CD4-positive, alpha-beta memory T cell (primary cell): ENCODE data around the gene PI4KA. TPM values are rescaled to one million over a fixed set of nuclear protein-coding genes. Genes with fewer than 3 reads are reported as not detected.
A peak's percentile ranks its signal among the peaks of the same experiment; 100 is the strongest.

Source experiments
- CTCF ChIA-PET: fragments of 350-600 bp; sonication (Branson Sonifier 250); formaldehyde crosslinking; loops from one replicate; lab custom pipeline; 2021; ENCODE audit warnings: inconsistent platforms; ENCODE audit not compliant: partially characterized antibody; lab: Charles Lee
- POLR2A ChIA-PET: fragments of 350-600 bp; sonication (Branson Sonifier 250); formaldehyde crosslinking; loops from one replicate; lab custom pipeline; 2021; ENCODE audit not compliant: partially characterized antibody; lab: Charles Lee
- DNase-seq, 5 donors: peaks; one replicate each; pipeline versions ENCODE4 v3.0.0 to v3.0.0-alpha.2; 2020 to 2022; ENCODE audit warnings: mixed read lengths in 1 of 5
- H3K27ac ChIP-seq: one replicate; pipeline ENCODE4 v1.7.0; 2013; ENCODE audit warnings: low read depth, low read length
- H3K27me3 ChIP-seq: 2 replicates; pipeline ENCODE4 v1.7.0; 2013; ENCODE audit warnings: mild to moderate bottlenecking, low read length, moderate library complexity; ENCODE audit not compliant: insufficient read depth
- H3K36me3 ChIP-seq: 2 replicates; pipeline ENCODE4 v1.7.0; 2013; ENCODE audit warnings: mild to moderate bottlenecking, low read length, moderate library complexity; ENCODE audit not compliant: insufficient read depth
- H3K4me1 ChIP-seq: 2 replicates; pipeline ENCODE4 v1.7.0; 2013; ENCODE audit warnings: mild to moderate bottlenecking, low read length, moderate library complexity; ENCODE audit not compliant: insufficient read depth
- H3K4me3 ChIP-seq, 2 donors: one replicate each; pipeline ENCODE4 v1.7.0; 2013; ENCODE audit warnings: low read length in 2 of 2, mild to moderate bottlenecking in 1 of 2
- H3K9me3 ChIP-seq, 2 donors: one replicate each; pipeline ENCODE4 v1.7.0; 2013; ENCODE audit warnings: low read length in 2 of 2, control low read depth in 1 of 2; ENCODE audit not compliant: control insufficient read depth in 1 of 2
- H3K27ac Mint-ChIP-seq, 7 donors: one replicate each; pipeline ENCODE4 v1.8.0; 2020 to 2021; ENCODE audit warnings: mixed read lengths in 7 of 7, mild to moderate bottlenecking in 6 of 7, inconsistent platforms in 3 of 7, moderate library complexity in 3 of 7
- H3K27me3 Mint-ChIP-seq, 2 donors: one replicate each; pipeline ENCODE4 v1.8.0; 2020 to 2021; ENCODE audit warnings: mixed read lengths in 2 of 2
- H3K36me3 Mint-ChIP-seq, 2 donors: one replicate each; pipeline ENCODE4 v1.8.0; 2020 to 2021; ENCODE audit warnings: mixed read lengths in 2 of 2, inconsistent platforms in 1 of 2, mild to moderate bottlenecking in 1 of 2
- H3K4me1 Mint-ChIP-seq, 4 donors: one replicate each; pipeline ENCODE4 v1.8.0; 2020 to 2021; ENCODE audit warnings: mixed read lengths in 4 of 4, mild to moderate bottlenecking in 1 of 4
- H3K4me3 Mint-ChIP-seq, 8 donors: one replicate each; pipeline ENCODE4 v1.8.0; 2020 to 2021; ENCODE audit warnings: mixed read lengths in 8 of 8, mild to moderate bottlenecking in 7 of 8, moderate library complexity in 6 of 8, inconsistent platforms in 3 of 8
- H3K9me3 Mint-ChIP-seq, 8 donors: one replicate each; pipeline ENCODE4 v1.8.0; 2020 to 2021; ENCODE audit warnings: mixed read lengths in 8 of 8, mild to moderate bottlenecking in 5 of 8, inconsistent platforms in 3 of 8, moderate library complexity in 1 of 8
- intact Hi-C: fragments of 100-400 bp; cut with micrococcal nuclease; formaldehyde crosslinking; loops from one replicate; pipeline ENCODE4 v1.15.1; 2023
- polyA plus RNA-seq, 2 donors: library from polyadenylated mRNA; unstranded; fragments of 300-500 nt; fragmentation: Illumina TruSeq; gene quantifications; one replicate each; pipeline ENCODE4 v1.2.3, GENCODE V29; 2021
- total RNA-seq, 2 experiments: library from RNA; stranded (reverse); gene quantifications; one replicate each; pipeline ENCODE4 v1.2.3, GENCODE V29; 2021

The PI4KA gene
- total and polyA plus RNA-seq, 4 experiments from 2014 or later, result 31.5 to 145 (median 110) TPM

DNA sequence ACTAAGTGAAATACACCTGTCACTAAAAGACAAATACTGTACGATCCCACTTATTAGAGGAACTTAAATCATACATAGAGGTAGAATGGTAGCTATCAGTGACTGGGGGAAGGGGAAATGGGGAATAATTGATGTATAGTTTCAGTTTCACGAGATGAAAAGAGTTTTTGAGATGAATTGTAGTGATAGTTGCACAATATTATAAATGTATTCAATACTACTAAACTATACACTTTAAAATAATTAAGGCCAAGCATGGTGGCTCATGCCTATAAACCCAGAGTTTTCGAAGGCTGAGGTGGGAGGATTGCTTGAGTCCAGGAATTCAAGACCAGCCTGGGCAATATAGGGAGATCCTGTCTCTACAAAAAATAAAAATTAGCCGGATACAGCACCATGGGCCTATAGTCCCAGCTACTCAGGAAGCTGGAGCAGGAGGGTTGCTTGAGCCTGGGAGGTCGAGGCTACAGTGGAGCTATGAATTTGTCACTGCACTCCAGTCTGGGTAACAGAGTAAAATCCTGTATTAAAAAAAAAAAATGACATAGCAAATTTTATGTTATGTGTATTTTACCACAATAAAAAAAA is 44.3 kb downstream of the PI4KA start:
- peaks cover 44% of the 10 kb centered on the region for H3K36me3 ChIP-seq
- Mint-ChIP-seq H3K9me3 (no peaks in the 10 kb centered on the region), H3K27me3 (no peaks in the 10 kb centered on the region), H3K4me3 (peak overlapping the region in 1 of 8 donors; percentile 52), H3K36me3 (peaks cover 59 to 78% of the 10 kb centered on the region in 2 donors), H3K27ac (peak overlapping the region in 1 of 7 donors; percentile 36), H3K4me1 (peaks cover 0 to 2% (median 0%) of the 10 kb centered on the region in 4 donors)
- no peak for DNase-seq
- no peaks in the 10 kb centered on the region for H3K4me1 ChIP-seq
- no peak overlapping the region for H3K4me3 ChIP-seq
- no peaks in the 10 kb centered on the region for H3K27me3 ChIP-seq
- H3K9me3 ChIP-seq, result no peaks in the 10 kb centered on the region
- intact Hi-C loops, result no loop called here
- ChIA-PET CTCF (no interaction called here), POLR2A (no interaction called here)
- no peak overlapping the region for H3K27ac ChIP-seq

DNA sequence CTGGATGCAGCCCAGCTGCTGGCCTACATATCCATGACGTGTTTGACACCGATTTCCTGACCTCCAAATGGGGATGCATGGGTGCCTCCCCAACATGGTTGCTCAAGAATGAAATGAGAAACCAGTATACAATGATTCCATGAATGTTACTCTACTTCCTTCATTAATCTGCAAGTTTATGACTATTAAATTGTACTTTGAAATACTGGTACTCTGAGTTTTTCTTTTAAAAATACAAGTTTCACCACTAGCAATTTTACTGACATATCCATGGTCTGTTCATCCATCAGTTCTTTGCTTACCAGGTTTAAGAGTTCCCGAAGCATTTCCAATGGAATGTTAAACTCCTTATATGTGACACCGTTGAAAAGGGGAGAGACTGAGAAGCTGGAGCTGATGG is 45.6 kb downstream of the PI4KA start:
- Histone ChIP-seq H3K36me3 (peaks cover 38% of the 10 kb centered on the region), H3K27me3 (no peaks in the 10 kb centered on the region), H3K27ac (no peak overlapping the region), H3K4me1 (no peaks in the 10 kb centered on the region), H3K9me3 (no peaks in the 10 kb centered on the region), H3K4me3 (no peak overlapping the region)
- Mint-ChIP-seq H3K4me3 (no peak overlapping the region), H3K9me3 (no peaks in the 10 kb centered on the region), H3K27ac (no peak overlapping the region), H3K36me3 (peaks cover 53 to 75% of the 10 kb centered on the region in 2 donors), H3K27me3 (no peaks in the 10 kb centered on the region), H3K4me1 (peaks cover 0 to 2% (median 0%) of the 10 kb centered on the region in 4 donors)
- ChIA-PET CTCF (no interaction called here), POLR2A (no interaction called here)
- intact Hi-C loops, result no loop called here
- DNase-seq, result no peak

DNA sequence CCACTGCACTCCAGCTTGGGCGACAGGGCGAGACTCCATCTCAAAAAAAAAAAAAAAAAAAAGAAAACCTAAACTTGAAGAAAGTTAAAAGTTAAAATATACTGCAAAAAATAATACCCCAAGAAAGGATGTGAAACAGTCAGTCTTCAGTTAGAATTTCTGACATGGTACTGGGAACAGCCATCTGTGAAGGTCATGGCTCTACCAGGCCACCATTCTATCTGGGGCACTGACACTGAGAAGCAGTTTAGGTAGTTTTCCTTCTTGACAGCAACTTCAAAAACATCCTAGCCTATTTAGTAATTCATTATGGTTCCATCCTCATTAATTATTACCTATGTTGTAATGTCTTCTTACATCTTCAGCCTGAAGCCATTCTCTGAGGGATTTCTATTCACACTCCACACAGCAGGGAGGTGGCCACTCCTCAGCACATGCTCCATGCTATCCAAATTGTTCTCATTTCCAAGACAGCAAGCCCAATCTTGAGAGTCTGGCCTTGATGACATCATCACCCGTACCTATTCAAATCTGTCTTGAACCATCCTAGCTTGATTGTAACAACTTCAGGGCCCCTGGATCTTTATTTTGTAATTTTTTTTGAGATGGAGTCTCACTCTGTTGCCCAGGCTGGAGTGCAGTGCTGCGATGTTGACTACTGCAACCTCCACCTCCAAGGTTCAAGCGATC is 46.5 kb downstream of the PI4KA start:
- Mint-ChIP-seq H3K4me3 (no peak overlapping the region), H3K9me3 (no peaks in the 10 kb centered on the region), H3K4me1 (peaks cover 0 to 2% (median 0%) of the 10 kb centered on the region in 4 donors), H3K36me3 (peaks cover 59 to 75% of the 10 kb centered on the region in 2 donors), H3K27me3 (no peaks in the 10 kb centered on the region), H3K27ac (no peak overlapping the region)
- Histone ChIP-seq H3K27ac (no peak overlapping the region), H3K27me3 (no peaks in the 10 kb centered on the region), H3K36me3 (peaks cover 40% of the 10 kb centered on the region), H3K4me1 (no peaks in the 10 kb centered on the region), H3K4me3 (no peak overlapping the region), H3K9me3 (no peaks in the 10 kb centered on the region)
- DNase-seq, result no peak
- ChIA-PET CTCF (no interaction called here), POLR2A (no interaction called here)
- intact Hi-C loops, result no loop called here

DNA sequence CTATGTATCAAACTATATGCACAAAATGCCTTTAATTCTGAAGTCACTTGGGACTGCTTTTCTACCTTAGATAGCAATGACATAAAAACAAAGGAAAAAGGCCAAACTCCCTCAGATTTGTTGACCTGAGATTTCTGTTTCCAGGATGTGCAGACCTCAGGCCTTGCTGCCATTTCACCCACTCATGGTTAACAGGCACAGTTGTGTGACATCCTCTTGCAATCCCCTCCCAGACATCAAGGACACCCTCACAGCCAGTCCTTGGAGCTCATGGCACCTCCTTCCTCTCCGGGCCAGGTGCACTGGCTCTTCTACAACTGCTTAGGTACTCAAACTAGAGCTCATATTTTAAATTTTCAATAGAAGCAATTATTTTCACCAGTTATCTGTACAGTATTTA is 47.4 kb downstream of the PI4KA start:
- Histone ChIP-seq H3K36me3 (peaks cover 39% of the 10 kb centered on the region), H3K27ac (no peak overlapping the region), H3K4me3 (no peak overlapping the region), H3K9me3 (no peaks in the 10 kb centered on the region), H3K4me1 (peaks cover under 1% of the 10 kb centered on the region), H3K27me3 (no peaks in the 10 kb centered on the region)
- Mint-ChIP-seq H3K27ac (peak overlapping the region in 2 of 7 donors; percentile 4 to 63), H3K4me3 (no peak overlapping the region), H3K9me3 (no peaks in the 10 kb centered on the region), H3K36me3 (peaks cover 53 to 72% of the 10 kb centered on the region in 2 donors), H3K4me1 (peaks cover 0 to 2% (median 0%) of the 10 kb centered on the region in 4 donors), H3K27me3 (no peaks in the 10 kb centered on the region)
- CTCF ChIA-PET, result no interaction called here
- intact Hi-C loops, result no loop called here
- no peak for DNase-seq
- POLR2A ChIA-PET, result no interaction called here

DNA sequence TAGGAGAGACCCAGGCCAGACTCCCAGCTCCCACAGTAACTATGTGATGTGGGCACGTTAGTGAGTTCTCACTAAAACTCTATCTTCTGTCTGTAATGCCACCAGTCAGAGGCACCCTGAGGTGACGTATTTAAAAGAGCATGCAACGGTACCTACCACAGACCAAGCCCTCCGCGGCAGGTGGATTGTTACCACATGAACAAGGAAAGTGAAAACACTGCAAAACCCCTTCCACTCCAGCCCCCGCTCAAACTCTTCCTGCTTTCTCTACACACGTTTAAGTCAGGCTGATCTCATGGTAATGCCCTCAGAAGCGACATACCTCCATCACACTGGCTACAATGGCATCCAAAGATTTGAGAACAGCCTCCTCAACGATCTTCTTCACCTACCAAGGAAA is 48.0 kb downstream of the PI4KA start:
- DNase-seq, result no peak
- H3K4me1 ChIP-seq, result peaks cover 4% of the 10 kb centered on the region
- H3K27me3 ChIP-seq, result no peaks in the 10 kb centered on the region
- POLR2A ChIA-PET, result no interaction called here
- no peak overlapping the region for H3K27ac ChIP-seq
- intact Hi-C loops, result no loop called here
- H3K27ac Mint-ChIP-seq, result peak overlapping the region in 3 of 7 donors; percentile 4 to 71 (median 43)
- H3K4me3 Mint-ChIP-seq, result no peak overlapping the region
- no peak overlapping the region for H3K4me3 ChIP-seq
- peaks cover 56 to 74% of the 10 kb centered on the region in 2 donors for H3K36me3 Mint-ChIP-seq
- peaks cover 42% of the 10 kb centered on the region for H3K36me3 ChIP-seq
- no peaks in the 10 kb centered on the region for H3K9me3 ChIP-seq
- CTCF ChIA-PET, result interaction anchor here (1.9 kb wide), 1 partner anchor 27 kb away, joined by 10 read pairs; no protein-coding TSS in a partner anchor
- no peaks in the 10 kb centered on the region for H3K27me3 Mint-ChIP-seq
- no peaks in the 10 kb centered on the region for H3K9me3 Mint-ChIP-seq
- peaks cover 0 to 2% (median 0%) of the 10 kb centered on the region in 4 donors for H3K4me1 Mint-ChIP-seq

DNA sequence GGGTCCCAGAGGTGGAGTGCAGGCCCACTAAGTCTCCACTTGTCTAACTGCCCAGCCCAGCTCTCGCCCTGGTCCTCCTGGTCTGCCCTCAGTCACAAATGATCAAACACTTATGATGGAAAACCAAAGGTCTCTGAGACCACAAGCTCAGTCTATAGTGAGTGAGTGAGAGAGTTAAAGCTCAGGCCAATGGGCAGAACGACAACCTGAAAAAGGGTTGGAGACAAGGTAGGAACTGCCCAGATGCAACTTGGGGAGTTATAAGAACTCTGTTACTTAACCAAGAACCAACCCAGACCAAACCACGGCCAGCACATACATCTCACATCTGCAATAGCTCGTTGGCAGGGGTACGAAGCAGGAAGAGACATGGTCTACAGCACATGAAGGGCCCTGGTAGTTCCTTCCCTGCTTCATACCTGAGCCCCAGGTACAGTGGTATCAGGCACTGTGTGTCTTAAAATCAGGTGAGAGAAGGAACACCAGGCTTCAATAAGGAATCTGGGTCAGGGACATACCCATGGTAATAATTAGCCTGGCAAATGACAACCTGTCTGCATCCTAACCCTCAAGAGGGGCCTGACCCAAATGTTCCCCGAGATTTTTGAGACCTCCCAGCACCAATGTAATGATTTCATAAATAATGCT is 48.9 kb downstream of the PI4KA start:
- no peak overlapping the region for H3K4me3 Mint-ChIP-seq
- no peaks in the 10 kb centered on the region for H3K9me3 Mint-ChIP-seq
- H3K4me3 ChIP-seq, result no peak overlapping the region
- H3K36me3 Mint-ChIP-seq, result peaks cover 59 to 79% of the 10 kb centered on the region in 2 donors
- H3K4me1 Mint-ChIP-seq, result peaks cover 0 to 2% (median 0%) of the 10 kb centered on the region in 4 donors
- POLR2A ChIA-PET, result no interaction called here
- no peaks in the 10 kb centered on the region for H3K27me3 ChIP-seq
- CTCF ChIA-PET, result interaction anchor here (1.0 to 1.9 kb wide), 3 partner anchors 15 to 30 kb away, joined by 3 to 10 read pairs (median 3); no protein-coding TSS in a partner anchor
- H3K4me1 ChIP-seq, result peaks cover 4% of the 10 kb centered on the region
- no peak for DNase-seq
- no peaks in the 10 kb centered on the region for H3K9me3 ChIP-seq
- H3K27ac ChIP-seq, result no peak overlapping the region
- H3K27ac Mint-ChIP-seq, result no peak overlapping the region
- intact Hi-C loops, result no loop called here
- peaks cover 48% of the 10 kb centered on the region for H3K36me3 ChIP-seq
- H3K27me3 Mint-ChIP-seq, result no peaks in the 10 kb centered on the region

DNA sequence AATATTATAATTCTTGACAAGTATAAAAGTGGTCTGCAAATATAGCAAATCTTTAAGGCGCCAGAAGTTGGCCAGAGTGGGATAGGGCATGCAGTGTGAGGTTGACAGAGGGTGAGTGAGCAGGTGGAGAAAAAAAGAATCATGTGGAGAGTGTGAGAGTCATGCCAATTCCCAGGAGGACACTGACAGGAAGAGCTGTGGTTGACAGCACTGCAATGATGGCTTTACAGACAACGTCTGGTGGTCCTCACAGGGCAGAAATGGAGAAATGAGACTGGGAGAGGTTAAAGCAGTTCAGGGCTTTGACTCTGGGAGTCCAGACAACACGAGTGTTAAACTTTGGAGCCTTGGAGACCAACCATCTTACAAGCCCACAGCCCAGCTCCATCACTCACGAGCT is 49.8 kb downstream of the PI4KA start:
- H3K9me3 ChIP-seq, result no peaks in the 10 kb centered on the region
- no peaks in the 10 kb centered on the region for H3K9me3 Mint-ChIP-seq
- H3K36me3 Mint-ChIP-seq, result peaks cover 65 to 81% of the 10 kb centered on the region in 2 donors
- no peaks in the 10 kb centered on the region for H3K27me3 ChIP-seq
- H3K27ac Mint-ChIP-seq, result peak overlapping the region in 1 of 7 donors; percentile 75
- no peak overlapping the region for H3K4me3 ChIP-seq
- CTCF ChIA-PET, result interaction anchor here (1.0 to 1.9 kb wide), 2 partner anchors 25 to 29 kb away, joined by 3 to 10 read pairs; no protein-coding TSS in a partner anchor
- peaks cover 51% of the 10 kb centered on the region for H3K36me3 ChIP-seq
- peaks cover 0 to 2% (median 0%) of the 10 kb centered on the region in 4 donors for H3K4me1 Mint-ChIP-seq
- POLR2A ChIA-PET, result no interaction called here
- no peak overlapping the region for H3K27ac ChIP-seq
- peaks cover 4% of the 10 kb centered on the region for H3K4me1 ChIP-seq
- no peak overlapping the region for H3K4me3 Mint-ChIP-seq
- H3K27me3 Mint-ChIP-seq, result no peaks in the 10 kb centered on the region
- intact Hi-C loops, result no loop called here
- no peak for DNase-seq
